Spleen (tissue), 7 donors: ENCODE measurements around the gene OBSCN.

Experiments used
- POLR2A ChIP-seq, 3 donors: fragments of 450-650 bp; IDR thresholded peaks; one replicate each; pipeline ENCODE4 v1.5.1; 2017; ENCODE audit warnings: antibody characterized with exemption in 3 of 3, mild to moderate bottlenecking in 1 of 3
- POLR2AphosphoS5 ChIP-seq, 3 donors: sonication (generic); formaldehyde crosslinking; IDR thresholded peaks; one replicate each; pipeline ENCODE4 v1.5.1; 2017; ENCODE audit warnings: antibody characterized with exemption in 3 of 3
- TF ChIP-seq, protein P1 (sequence below), 11 experiments: fragments of 200-600 bp in 7 of 11; fragments of 450-650 bp in 4 of 11; sonication (generic) in 4 of 11; IDR thresholded peaks in 8 of 11; conservative IDR thresholded peaks in 3 of 11; 1 replicate in 7 of 11; 2 replicates in 4 of 11; pipeline versions ENCODE4 v1.4.0 to v1.8.0; 2016 to 2021; ENCODE audit warnings: antibody characterized with exemption in 11 of 11, inconsistent platforms in 4 of 11, mild to moderate bottlenecking in 1 of 11
- donor health status: DM: no; HTN: no; CAD: no; lungs with moderate emphysema.
- donor health status: DM: no; HTN: no; CAD: no.
- donor health status: DM: no; HTN: no; CAD: no.

- TF ChIP-seq, protein P1, sequence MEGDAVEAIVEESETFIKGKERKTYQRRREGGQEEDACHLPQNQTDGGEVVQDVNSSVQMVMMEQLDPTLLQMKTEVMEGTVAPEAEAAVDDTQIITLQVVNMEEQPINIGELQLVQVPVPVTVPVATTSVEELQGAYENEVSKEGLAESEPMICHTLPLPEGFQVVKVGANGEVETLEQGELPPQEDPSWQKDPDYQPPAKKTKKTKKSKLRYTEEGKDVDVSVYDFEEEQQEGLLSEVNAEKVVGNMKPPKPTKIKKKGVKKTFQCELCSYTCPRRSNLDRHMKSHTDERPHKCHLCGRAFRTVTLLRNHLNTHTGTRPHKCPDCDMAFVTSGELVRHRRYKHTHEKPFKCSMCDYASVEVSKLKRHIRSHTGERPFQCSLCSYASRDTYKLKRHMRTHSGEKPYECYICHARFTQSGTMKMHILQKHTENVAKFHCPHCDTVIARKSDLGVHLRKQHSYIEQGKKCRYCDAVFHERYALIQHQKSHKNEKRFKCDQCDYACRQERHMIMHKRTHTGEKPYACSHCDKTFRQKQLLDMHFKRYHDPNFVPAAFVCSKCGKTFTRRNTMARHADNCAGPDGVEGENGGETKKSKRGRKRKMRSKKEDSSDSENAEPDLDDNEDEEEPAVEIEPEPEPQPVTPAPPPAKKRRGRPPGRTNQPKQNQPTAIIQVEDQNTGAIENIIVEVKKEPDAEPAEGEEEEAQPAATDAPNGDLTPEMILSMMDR (IDR thresholded peaks at IDR 0.05 in 8 of 11, conservative IDR thresholded peaks at IDR 0.05 in 3 of 11): no peak
- TF ChIP-seq POLR2AphosphoS5 (IDR thresholded peaks at IDR 0.05) (peak; percentile 80 to 88 (median 86)), POLR2A (IDR thresholded peaks at IDR 0.05) (no peak)
Measured at GRCh38 chr1:228374711-228375577, 167.1 kb downstream of the OBSCN start.
